SU-DHL-6 (cell line): ENCODE measurements around the gene CACNA1C.

Source experiments
- H2AFZ ChIP-seq: fragments of 200-600 bp; sonication (generic); 2 replicates; pipeline ENCODE4 v1.6.1; 2014; ENCODE audit warnings: low read depth, mild to moderate bottlenecking, moderate library complexity, mixed read lengths, antibody characterized with exemption, low read length; ENCODE audit not compliant: severe bottlenecking
- H3F3A ChIP-seq: fragments of 200-600 bp; shearing (Covaris generic); 2 replicates; pipeline ENCODE4 v1.6.0; 2016; ENCODE audit warnings: antibody characterized with exemption, mild to moderate bottlenecking; ENCODE audit not compliant: insufficient read depth
- H3K27ac ChIP-seq: fragments of 200-600 bp; sonication (generic); 2 replicates; pipeline ENCODE4 v1.5.1; 2016; ENCODE audit warnings: low read depth, mild to moderate bottlenecking, low read length, moderate library complexity, mixed read lengths
- H3K27me3 ChIP-seq: fragments of 200-600 bp; sonication (generic), shearing (Covaris generic); 2 replicates; pipeline ENCODE4 v1.6.0; 2014; ENCODE audit warnings: mild to moderate bottlenecking, low read length
- H3K36me3 ChIP-seq: fragments of 200-600 bp; sonication (generic); 2 replicates; pipeline ENCODE4 v1.6.1; 2014; ENCODE audit warnings: mild to moderate bottlenecking, low read length, mixed read lengths
- H3K4me2 ChIP-seq: fragments of 300-600, 200-600 bp; shearing (Covaris generic), sonication (generic); 2 replicates; pipeline ENCODE4 v1.6.0; 2014; ENCODE audit warnings: low read length, low read depth, mild to moderate bottlenecking; ENCODE audit not compliant: poor library complexity, severe bottlenecking
- H3K4me3 ChIP-seq: fragments of 200-600 bp; sonication (generic); 2 replicates; pipeline ENCODE4 v1.5.1; 2014; ENCODE audit warnings: antibody characterized with exemption, low read length, mild to moderate bottlenecking, mixed read lengths; ENCODE audit not compliant: insufficient read depth, poor library complexity, severe bottlenecking
- H3K79me2 ChIP-seq: fragments of 200-600 bp; sonication (generic); 2 replicates; pipeline ENCODE4 v1.6.1; 2014; ENCODE audit warnings: mild to moderate bottlenecking, low read length, moderate library complexity; ENCODE audit not compliant: insufficient read depth
- H3K9ac ChIP-seq: fragments of 200-600 bp; sonication (generic); 2 replicates; pipeline ENCODE4 v1.7.0; 2014; ENCODE audit warnings: mild to moderate bottlenecking, low read length
- H3K9me2 ChIP-seq: fragments of 200-600 bp; sonication (generic); replicated peaks from 2 replicates; pipeline ENCODE4 v1.6.1; 2014; ENCODE audit warnings: low read length; ENCODE audit not compliant: insufficient read depth
- H3K9me3 ChIP-seq: fragments of 200-600 bp; sonication (generic); 2 replicates; pipeline ENCODE4 v1.6.1; 2014; ENCODE audit warnings: low read length, mixed read lengths; ENCODE audit not compliant: insufficient read depth
- H4K20me1 ChIP-seq: fragments of 200-600 bp; sonication (generic); 2 replicates; pipeline ENCODE4 v1.6.1; 2014; ENCODE audit warnings: low read depth, mild to moderate bottlenecking, antibody characterized with exemption, low read length, moderate library complexity, mixed read lengths
- EZH2phosphoT487 ChIP-seq: fragments of 200-600 bp; sonication (generic), shearing (Covaris generic); conservative IDR thresholded peaks from 2 replicates; pipeline ENCODE4 v1.6.1; 2018; ENCODE audit warnings: mild to moderate bottlenecking, antibody characterized with exemption, low read length, moderate library complexity, mixed read lengths
- TF ChIP-seq, protein P1 (sequence below): fragments of 200-600 bp; sonication (generic); IDR thresholded peaks from one replicate; pipeline ENCODE4 v1.5.1; 2017; ENCODE audit warnings: antibody characterized with exemption, mild to moderate bottlenecking, low read length, moderate library complexity; ENCODE audit not compliant: insufficient read depth, poor library complexity, severe bottlenecking

The CACNA1C gene

GRCh38 chr12:2689393-2689792 is 636.6 kb downstream of the CACNA1C start:
- H3K36me3 ChIP-seq = no peaks in the 10 kb centered on the region
- H3K9me2 ChIP-seq = no peaks in the 10 kb centered on the region
- no peak overlapping the region for H2AFZ ChIP-seq
- no peak overlapping the region for H3K27ac ChIP-seq
- no peaks in the 10 kb centered on the region for H3K27me3 ChIP-seq
- H4K20me1 ChIP-seq = no peaks in the 10 kb centered on the region
- no peaks in the 10 kb centered on the region for H3K79me2 ChIP-seq
- no peak overlapping the region for H3K4me3 ChIP-seq
- no peak for TF ChIP-seq EZH2phosphoT487
- TF ChIP-seq, protein P1, sequence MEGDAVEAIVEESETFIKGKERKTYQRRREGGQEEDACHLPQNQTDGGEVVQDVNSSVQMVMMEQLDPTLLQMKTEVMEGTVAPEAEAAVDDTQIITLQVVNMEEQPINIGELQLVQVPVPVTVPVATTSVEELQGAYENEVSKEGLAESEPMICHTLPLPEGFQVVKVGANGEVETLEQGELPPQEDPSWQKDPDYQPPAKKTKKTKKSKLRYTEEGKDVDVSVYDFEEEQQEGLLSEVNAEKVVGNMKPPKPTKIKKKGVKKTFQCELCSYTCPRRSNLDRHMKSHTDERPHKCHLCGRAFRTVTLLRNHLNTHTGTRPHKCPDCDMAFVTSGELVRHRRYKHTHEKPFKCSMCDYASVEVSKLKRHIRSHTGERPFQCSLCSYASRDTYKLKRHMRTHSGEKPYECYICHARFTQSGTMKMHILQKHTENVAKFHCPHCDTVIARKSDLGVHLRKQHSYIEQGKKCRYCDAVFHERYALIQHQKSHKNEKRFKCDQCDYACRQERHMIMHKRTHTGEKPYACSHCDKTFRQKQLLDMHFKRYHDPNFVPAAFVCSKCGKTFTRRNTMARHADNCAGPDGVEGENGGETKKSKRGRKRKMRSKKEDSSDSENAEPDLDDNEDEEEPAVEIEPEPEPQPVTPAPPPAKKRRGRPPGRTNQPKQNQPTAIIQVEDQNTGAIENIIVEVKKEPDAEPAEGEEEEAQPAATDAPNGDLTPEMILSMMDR = no peak
- no peaks in the 10 kb centered on the region for H3F3A ChIP-seq
- no peaks in the 10 kb centered on the region for H3K9me3 ChIP-seq
- no peak overlapping the region for H3K9ac ChIP-seq
- H3K4me2 ChIP-seq = no peak overlapping the region

- H3K27ac ChIP-seq = no peak overlapping the region
- no peaks in the 10 kb centered on the region for H4K20me1 ChIP-seq
- no peak overlapping the region for H3K4me2 ChIP-seq
Observed at GRCh38 chr12:2689879-2690278, 637.1 kb downstream of the CACNA1C start.

GRCh38 chr12:2690348-2691005 is 637.7 kb downstream of the CACNA1C start:
- H3K27me3 ChIP-seq = no peaks in the 10 kb centered on the region

More at GRCh38 chr12:2689879-2690278, 637.1 kb downstream of the CACNA1C start:
- no peaks in the 10 kb centered on the region for H3K9me2 ChIP-seq
- no peak for TF ChIP-seq EZH2phosphoT487
- TF ChIP-seq, protein P1 = no peak
- H3K9ac ChIP-seq = no peak overlapping the region
- H2AFZ ChIP-seq = no peak overlapping the region
- H3F3A ChIP-seq = no peaks in the 10 kb centered on the region
- no peaks in the 10 kb centered on the region for H3K9me3 ChIP-seq
- H3K4me3 ChIP-seq = no peak overlapping the region
- no peaks in the 10 kb centered on the region for H3K79me2 ChIP-seq
- H3K27me3 ChIP-seq = no peaks in the 10 kb centered on the region
- no peaks in the 10 kb centered on the region for H3K36me3 ChIP-seq

DNA sequence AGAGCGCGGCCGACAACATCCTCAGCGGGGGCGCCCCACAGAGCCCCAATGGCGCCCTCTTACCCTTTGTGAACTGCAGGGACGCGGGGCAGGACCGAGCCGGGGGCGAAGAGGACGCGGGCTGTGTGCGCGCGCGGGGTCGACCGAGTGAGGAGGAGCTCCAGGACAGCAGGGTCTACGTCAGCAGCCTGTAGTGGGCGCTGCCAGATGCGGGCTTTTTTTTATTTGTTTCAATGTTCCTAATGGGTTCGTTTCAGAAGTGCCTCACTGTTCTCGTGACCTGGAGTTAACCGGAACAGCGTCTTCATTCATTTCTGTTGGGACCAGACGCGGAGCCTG is 638.2 kb downstream of the CACNA1C start:
- H4K20me1 ChIP-seq = no peaks in the 10 kb centered on the region
- H3K4me3 ChIP-seq = peak overlapping the region; percentile 42

More at GRCh38 chr12:2690348-2691005, 637.7 kb downstream of the CACNA1C start:
- Histone ChIP-seq H3K27ac (no peak overlapping the region), H3K4me3 (peak overlapping the region; percentile 42), H3K36me3 (no peaks in the 10 kb centered on the region), H3K4me2 (peak overlapping the region; percentile 79), H3K9me3 (no peaks in the 10 kb centered on the region), H4K20me1 (no peaks in the 10 kb centered on the region), H3F3A (no peaks in the 10 kb centered on the region), H3K79me2 (no peaks in the 10 kb centered on the region), H3K9me2 (no peaks in the 10 kb centered on the region), H3K9ac (no peak overlapping the region; the same call in 1 of the 2 replicates), H2AFZ (peak overlapping the region; percentile 44)
- no peak for TF ChIP-seq EZH2phosphoT487

More for the DNA sequence above, 638.2 kb downstream of the CACNA1C start:
- Histone ChIP-seq H3K79me2 (no peaks in the 10 kb centered on the region), H2AFZ (peak overlapping the region; percentile 44), H3K36me3 (no peaks in the 10 kb centered on the region), H3K9me2 (no peaks in the 10 kb centered on the region), H3K9me3 (no peaks in the 10 kb centered on the region), H3K9ac (peak overlapping the region; percentile 51), H3K4me2 (peak overlapping the region; percentile 79), H3K27me3 (no peaks in the 10 kb centered on the region), H3F3A (no peaks in the 10 kb centered on the region), H3K27ac (no peak overlapping the region)
- TF ChIP-seq, protein P1 = no peak
- no peak for TF ChIP-seq EZH2phosphoT487
